Measurements from ENCODE around the gene TTC38.

GRCh38 chr22:46337870-46338269 lies 70.1 kb downstream of the TTC38 start:
- TF ChIP-seq USF2 (IDR thresholded peaks at IDR 0.05) (no peak), KDM5A (IDR thresholded peaks at IDR 0.05) (no peak), CTCF (IDR thresholded peaks at IDR 0.05) (no peak), ZFP36 (IDR thresholded peaks at IDR 0.05; ENCODE audit: borderline replicate concordance, partially characterized antibody) (no peak), TP53 (CRISPR knock-in tag; IDR thresholded peaks at IDR 0.05) (no peak), HMGXB4 (CRISPR knock-in tag; IDR thresholded peaks at IDR 0.05; ENCODE audit: borderline replicate concordance) (no peak), PHF8 (IDR thresholded peaks at IDR 0.05; ENCODE audit: borderline replicate concordance, low read depth) (no peak), TFCP2L1 (CRISPR knock-in tag; IDR thresholded peaks at IDR 0.05) (no peak), POLR2A (IDR thresholded peaks at IDR 0.05; ENCODE audit: low read length) (no peak), SMC3 (IDR thresholded peaks at IDR 0.05) (no peak), KDM1A (IDR thresholded peaks at IDR 0.05; ENCODE audit: low read depth) (no peak), GATA3 (IDR thresholded peaks at IDR 0.05; ENCODE audit: borderline replicate concordance) (no peak), ESRRA (IDR thresholded peaks at IDR 0.05; ENCODE audit: borderline replicate concordance, low read length) (no peak)
